ENCODE results near the gene FOXP3.
"Not testable (repeated sequence)": the region's sequence is repeated elsewhere in the genome, so short reads cannot be mapped to it uniquely, and the experiment has no call there.

Gene FOXP3, protein sequence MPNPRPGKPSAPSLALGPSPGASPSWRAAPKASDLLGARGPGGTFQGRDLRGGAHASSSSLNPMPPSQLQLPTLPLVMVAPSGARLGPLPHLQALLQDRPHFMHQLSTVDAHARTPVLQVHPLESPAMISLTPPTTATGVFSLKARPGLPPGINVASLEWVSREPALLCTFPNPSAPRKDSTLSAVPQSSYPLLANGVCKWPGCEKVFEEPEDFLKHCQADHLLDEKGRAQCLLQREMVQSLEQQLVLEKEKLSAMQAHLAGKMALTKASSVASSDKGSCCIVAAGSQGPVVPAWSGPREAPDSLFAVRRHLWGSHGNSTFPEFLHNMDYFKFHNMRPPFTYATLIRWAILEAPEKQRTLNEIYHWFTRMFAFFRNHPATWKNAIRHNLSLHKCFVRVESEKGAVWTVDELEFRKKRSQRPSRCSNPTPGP

DNA sequence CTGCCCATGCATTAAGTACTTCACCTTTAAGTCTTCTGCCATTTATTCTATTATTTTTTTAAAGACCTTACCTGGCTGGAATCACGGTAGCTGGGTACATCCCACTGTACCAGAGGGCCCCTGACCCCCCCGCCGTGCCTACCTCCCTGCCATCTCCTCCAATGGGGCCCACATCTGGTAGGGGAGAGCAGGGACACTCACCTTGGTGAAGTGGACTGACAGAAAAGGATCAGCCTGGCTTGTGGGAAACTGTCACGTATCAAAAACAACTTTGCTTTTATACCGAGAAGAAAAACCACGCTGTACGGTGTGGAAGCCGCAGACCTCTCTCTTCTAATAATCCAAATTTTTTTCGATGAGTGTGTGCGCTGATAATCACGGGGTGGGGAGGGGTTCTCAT is at the start of gene FOXP3:
TSS of gene FOXP3 (minus strand) at position 251 of the 400 bp plus-strand sequence. CDS start 6,205 bp downstream, outside the sequence.
- DNase-seq: no peak

- DNase-seq: no peak
Observed at GRCh38 chrX:49312176-49312575, 47.7 kb upstream of the FOXP3 start.

DNA sequence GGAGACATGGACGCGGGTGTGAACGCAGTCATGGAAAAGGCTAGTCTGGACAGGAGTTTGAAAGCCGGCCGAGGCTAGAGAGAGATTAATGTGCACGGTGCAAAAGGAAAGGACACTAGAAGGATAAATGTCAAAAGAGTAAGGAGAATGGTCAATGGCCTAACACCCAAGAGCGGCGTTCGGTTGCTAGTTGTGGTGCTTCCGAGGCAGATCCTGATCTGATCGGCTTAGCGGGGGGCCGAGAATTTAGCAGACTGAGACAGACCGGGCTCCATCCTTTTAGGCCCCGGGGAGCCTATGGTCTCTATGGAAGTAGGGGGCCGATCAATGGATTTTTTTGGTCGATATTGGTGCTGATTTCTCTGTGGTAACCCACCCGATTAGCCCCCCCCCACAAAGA is 45.9 kb upstream of the FOXP3 start:
- no peak for DNase-seq

- no peak for DNase-seq
Observed at GRCh38 chrX:49309401-49309981, 45.0 kb upstream of the FOXP3 start.

- DNase-seq: peak; percentile 23
Observed at GRCh38 chrX:49308604-49309269, 44.2 kb upstream of the FOXP3 start.

DNA sequence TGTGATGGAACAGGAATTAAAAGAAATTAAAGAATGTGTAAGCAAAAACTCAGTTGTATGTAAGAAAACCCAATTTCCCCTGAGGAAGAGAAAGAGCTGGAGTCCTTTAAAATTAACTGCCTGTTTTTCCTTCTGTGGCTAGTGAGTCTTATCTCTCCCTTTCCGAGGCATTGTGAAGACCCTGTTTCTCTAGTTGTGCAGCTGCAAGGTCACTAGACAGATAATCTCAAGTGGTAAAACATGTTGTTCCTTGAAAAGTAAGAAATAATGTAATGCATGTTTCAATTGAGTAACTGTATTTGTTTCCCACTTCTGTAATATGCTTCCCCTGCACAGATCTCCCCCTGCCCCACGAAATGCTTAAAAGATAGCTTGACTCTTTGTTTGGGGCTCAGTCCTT is 43.3 kb upstream of the FOXP3 start:
- not testable (repeated sequence) for DNase-seq

- DNase-seq: no peak
Observed at GRCh38 chrX:49303346-49303745, 38.8 kb upstream of the FOXP3 start, which contains the start of gene GAGE10. TSS of gene GAGE10 (plus strand) at chrX:49303646. CDS start at chrX:49304860, 1,214 bp downstream.

GRCh38 chrX:49300703-49301102 is 36.2 kb upstream of the FOXP3 start:
- no peak for DNase-seq

DNA sequence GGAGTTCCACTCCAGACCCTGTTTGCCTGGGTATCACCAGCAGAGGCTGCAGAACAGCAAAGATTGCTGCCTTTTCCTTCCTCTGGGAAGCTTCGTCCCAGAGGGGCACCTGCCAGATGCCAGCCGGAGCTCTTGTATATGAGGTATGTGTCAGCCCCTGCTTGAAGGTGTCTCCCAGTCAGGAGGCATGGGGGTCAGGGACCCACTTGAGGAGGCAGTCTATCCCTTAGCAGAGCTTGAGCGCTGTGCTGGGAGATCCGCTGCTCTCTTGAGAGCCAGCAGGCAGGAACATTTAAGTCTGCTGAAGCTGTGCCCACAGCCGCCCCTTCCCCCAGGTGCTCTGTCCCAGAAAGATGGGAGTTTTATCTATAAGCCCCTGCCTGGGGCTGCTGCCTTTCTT is 34.8 kb upstream of the FOXP3 start:
- not testable (repeated sequence) for DNase-seq

DNA sequence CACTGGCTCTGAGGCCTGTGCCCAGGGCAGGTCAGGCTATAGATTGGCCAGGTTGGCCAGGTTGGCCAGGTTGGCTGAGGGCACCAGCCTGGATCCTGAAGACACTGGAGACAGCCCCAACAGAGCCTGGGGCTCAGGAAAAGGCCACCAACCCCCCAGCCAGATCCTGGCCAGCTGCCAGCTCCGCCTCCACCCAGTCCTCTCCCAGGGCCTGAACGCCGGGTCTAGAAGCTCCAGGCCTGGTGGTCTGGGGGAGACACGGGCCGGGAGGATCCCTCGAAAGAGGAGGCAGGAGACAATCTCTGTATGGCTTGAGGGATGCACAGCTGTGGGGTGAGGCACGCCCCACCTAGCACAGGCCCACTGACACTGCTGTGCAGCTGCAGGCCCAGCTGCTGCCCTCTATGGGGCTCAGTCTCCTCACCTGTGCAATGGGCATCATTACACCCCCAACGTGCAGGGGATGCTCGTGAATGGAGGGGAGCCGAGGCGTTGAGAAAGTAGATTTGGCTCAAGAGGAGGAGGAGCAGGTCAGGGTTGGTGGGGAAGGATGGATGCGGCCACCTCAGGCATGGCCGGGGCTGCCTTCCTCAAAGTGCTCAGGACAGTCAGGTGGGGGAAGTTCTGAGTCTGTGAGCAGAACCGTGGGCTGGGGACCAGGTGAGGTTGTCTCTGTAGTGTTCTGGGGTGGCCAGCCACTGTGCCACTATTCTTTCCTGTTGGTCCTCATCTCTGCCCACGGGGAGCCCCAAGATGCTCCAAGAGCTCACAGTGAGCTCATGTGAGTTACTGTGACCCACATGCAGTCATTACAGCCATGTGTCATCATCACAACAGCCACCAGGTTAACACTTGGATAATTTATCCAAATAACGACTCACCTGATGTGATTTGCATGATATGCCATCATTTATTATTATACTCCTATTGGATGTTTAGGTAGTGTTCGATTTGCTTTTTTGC is 28.2 kb upstream of the FOXP3 start:
- DNase-seq: no peak

DNA sequence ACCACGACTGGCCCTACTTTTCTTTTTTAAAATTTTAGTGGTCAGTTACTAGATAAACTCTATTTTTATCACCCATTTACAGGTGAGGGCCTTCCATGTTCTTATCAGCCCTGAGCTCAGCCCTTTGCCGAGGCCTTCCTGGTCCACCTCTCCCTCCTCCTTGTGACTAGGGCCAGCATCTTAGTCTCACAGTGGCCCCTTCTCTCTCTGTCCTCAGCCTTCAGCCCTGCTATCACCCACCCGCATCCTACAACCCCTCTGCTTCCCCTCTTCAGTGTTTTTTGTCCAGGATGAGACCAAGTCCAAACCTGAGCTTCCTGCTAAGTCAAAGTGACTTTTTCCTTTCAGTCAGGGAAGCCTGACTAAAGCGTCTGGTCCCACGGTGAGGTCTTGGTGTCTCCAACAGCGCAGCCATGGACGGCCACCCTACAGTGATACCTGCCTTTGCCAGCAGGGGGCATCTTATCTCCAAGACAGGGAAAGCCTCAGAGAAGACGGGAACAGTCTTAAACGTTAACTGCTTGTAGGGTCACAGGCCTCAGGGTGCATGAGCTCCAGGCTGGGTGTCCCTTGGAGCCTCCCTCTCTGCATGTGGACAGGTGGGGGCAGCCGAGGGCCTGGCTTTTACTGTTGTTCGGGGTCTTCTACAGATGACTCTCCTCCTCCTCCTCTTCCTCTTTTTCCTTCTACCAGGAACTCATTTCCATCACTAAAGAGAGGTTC is 27.3 kb upstream of the FOXP3 start:
- peak; percentile 81 for DNase-seq

- no peak for DNase-seq
Observed at GRCh38 chrX:49290215-49290614, 25.7 kb upstream of the FOXP3 start.

GRCh38 chrX:49287665-49288064 is 23.2 kb upstream of the FOXP3 start:
- DNase-seq: no peak

- DNase-seq: no peak
Observed at GRCh38 chrX:49286581-49286980, 22.1 kb upstream of the FOXP3 start.

DNA sequence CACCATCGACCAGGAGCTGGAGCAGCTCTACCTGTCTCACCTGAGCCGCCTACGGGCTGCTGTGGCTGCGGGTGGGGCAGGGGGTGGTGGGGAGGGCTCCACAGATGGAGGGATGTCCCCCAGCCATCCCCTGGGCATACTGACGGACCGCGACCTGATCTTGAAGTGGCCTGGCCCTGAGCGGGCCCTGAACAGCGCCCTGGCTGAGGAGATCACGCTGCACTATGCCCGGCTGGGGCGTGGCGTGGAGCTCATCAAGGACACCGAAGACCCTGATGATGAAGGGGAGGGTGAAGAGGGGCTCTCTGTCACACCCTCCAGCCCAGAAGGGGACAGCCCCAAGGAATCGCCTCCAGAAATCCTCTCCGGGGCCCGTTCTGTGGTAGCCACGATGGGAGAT is 21.6 kb upstream of the FOXP3 start:
- DNase-seq: no peak

- no peak for DNase-seq
Observed at GRCh38 chrX:49284212-49284611, 19.7 kb upstream of the FOXP3 start.

- DNase-seq: no peak
Observed at GRCh38 chrX:49282647-49283011, 18.1 kb upstream of the FOXP3 start.

DNA sequence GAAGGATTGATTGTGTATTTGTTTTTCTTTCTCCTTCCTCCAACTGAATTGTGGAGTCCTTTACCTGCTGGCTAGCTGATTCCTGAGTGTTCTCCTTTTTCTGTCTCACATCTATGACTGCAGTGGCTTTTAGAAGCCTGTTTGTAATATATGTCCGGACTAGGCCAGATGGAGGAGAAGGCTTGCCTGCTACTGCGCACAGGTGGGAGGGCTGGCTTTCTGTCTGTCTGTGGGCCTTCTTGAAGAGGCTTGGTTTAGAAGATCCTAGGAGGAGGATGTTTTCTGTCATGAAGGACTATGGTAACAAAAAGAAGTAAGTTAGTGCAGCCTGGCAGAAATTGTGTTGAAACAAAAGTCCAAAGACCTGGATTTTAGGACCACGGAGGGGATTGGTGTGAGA is 13.6 kb upstream of the FOXP3 start:
- DNase-seq: no peak

DNA sequence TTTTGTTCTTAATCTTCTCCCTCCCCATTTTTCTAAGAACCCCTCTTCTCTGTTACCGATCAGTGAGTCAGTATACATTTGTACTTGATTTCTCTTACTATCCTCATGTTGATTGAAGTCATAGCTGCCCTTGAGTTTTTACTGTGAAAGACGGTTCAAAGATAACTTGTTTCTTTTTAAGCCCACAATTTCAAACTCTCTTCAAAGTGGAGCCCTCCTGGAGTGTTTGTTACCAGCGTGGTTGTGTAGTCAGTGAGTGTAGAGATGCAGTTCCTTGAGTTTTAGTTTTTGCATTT is 13.0 kb upstream of the FOXP3 start:
- DNase-seq: no peak

DNA sequence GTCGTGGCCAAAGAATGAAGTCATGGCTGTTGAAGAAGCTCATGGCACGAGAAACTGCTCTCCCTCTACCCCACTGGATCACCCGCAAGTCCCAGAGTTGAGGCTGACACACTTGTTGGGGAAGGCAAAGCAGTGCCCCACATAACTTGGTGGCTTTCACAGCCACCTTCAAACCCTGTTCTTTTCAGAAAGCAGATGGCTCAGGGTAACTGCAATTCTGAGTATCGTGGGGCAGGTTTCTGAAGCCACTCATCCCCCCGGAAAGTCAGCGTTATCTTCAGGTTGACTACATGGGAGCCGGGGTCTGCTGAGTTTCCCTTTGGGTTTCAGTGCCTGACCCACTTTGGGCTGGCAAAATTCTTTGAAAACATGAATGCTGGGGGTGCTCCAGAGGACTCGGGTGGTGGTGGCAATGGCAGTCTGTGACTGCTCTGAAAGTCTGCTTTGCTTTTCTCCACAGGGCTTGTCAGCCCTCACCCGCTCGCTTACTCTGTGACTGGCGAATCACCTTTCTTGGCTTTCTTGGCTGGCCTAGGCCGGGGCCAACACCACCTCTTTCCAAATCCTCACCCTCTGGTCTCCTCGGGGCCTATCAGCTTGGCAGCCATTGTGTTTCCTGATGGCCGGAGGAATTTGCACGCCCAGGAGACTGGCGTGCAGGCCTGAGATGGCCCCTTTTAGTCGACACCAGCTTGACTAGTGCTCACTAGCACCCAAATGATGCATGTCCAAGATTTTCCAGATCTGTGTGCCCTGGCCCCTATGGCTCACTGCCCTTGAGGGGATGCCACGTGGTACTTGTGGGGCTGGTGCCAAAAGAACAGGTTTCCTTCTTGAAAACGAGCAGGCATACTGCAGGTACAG is 12.4 kb upstream of the FOXP3 start:
- peak; percentile 47 for DNase-seq

- DNase-seq: no peak
Observed at GRCh38 chrX:49276207-49276606, 11.7 kb upstream of the FOXP3 start.
